Stomach (tissue), 9 donors: Measurements from ENCODE around the gene MYO9A. TPM values are rescaled to one million over a fixed set of nuclear protein-coding genes. Genes with fewer than 3 reads are reported as not detected.
"Not testable (repeated sequence)": the region's sequence is repeated elsewhere in the genome, so short reads cannot be mapped to it uniquely, and the experiment has no call there.

ENCODE experiments used
- DNase-seq, 2 donors: peaks; one replicate each; pipeline versions ENCODE4 v3.0.0 to v3.0.0-alpha.2; 2013 to 2019
- H3K27ac ChIP-seq, 5 donors: fragments of 200-600 bp in 4 of 5; sonication (generic) in 4 of 5; one replicate each; pipeline ENCODE4 v1.5.1; 2013 to 2019; ENCODE audit warnings: mild to moderate bottlenecking in 1 of 5, moderate library complexity in 1 of 5
- H3K27me3 ChIP-seq, 3 donors: fragments of 200-600 bp; sonication (generic); one replicate each; pipeline ENCODE4 v1.5.1; 2017 to 2019; ENCODE audit warnings: mixed run types in 1 of 3
- H3K36me3 ChIP-seq, 4 donors: fragments of 200-600 bp; sonication (generic); 1 replicate in 3 of 4; 2 replicates in 1 of 4; pipeline ENCODE4 v1.5.1; 2016 to 2019
- H3K4me1 ChIP-seq, 4 donors: fragments of 200-600 bp; sonication (generic); one replicate each; pipeline ENCODE4 v1.5.1; 2016 to 2019
- H3K4me3 ChIP-seq, 4 donors: fragments of 200-600 bp; sonication (generic) in 3 of 4; one replicate each; pipeline ENCODE4 v1.5.1; 2016 to 2019; ENCODE audit warnings: mild to moderate bottlenecking in 1 of 4
- H3K9me3 ChIP-seq, 4 donors: fragments of 200-600 bp; sonication (generic); one replicate each; pipeline ENCODE4 v1.5.1; 2016 to 2019
- CTCF ChIP-seq, 7 experiments: fragments of 450-650 bp in 4 of 7; fragments of 200-600 bp in 3 of 7; sonication (generic) in 3 of 7; IDR thresholded peaks; one replicate each; pipeline ENCODE4 v1.5.1; 2016 to 2019; ENCODE audit warnings: antibody characterized with exemption in 7 of 7, control low read depth in 2 of 7, mild to moderate bottlenecking in 1 of 7
- EP300 ChIP-seq: sonication (generic); formaldehyde crosslinking; IDR thresholded peaks from one replicate; pipeline ENCODE4 v1.6.1; 2017; ENCODE audit warnings: antibody characterized with exemption
- POLR2A ChIP-seq, 4 donors: fragments of 450-650 bp; IDR thresholded peaks; one replicate each; pipeline ENCODE4 v1.6.1; 2016; ENCODE audit warnings: antibody characterized with exemption in 4 of 4, control low read depth in 2 of 4, mild to moderate bottlenecking in 1 of 4, moderate library complexity in 1 of 4
- POLR2AphosphoS5 ChIP-seq, 3 donors: sonication (generic); formaldehyde crosslinking; IDR thresholded peaks; one replicate each; pipeline ENCODE4 v1.6.1; 2016; ENCODE audit warnings: antibody characterized with exemption in 3 of 3
- WGBS, 5 donors: extraction: QIAGEN DNeasy Blood & Tissue Kit in 3 of 5; methylation state at CpG; one replicate each; pipeline versions ENCODE4 v1.1.5 to v1.1.7; 2013 to 2018; 5-methylcytosine and 5-hydroxymethylcytosine counted together
- intact Hi-C: fragments of 100-400 bp; cut with DNase I; formaldehyde crosslinking; loops from one replicate; pipeline ENCODE4 v1.15.1; 2023; ENCODE audit warnings: low total_unique reads
- polyA plus RNA-seq, 3 donors: library from polyadenylated mRNA; stranded (reverse); fragments of 200-250 nt; gene quantifications; one replicate each; pipeline ENCODE4 v1.2.3, GENCODE V29; 2013
- total RNA-seq, 5 donors: library from RNA; depleted of rRNA; stranded (reverse); fragments of >200 nt; gene quantifications; one replicate each; pipeline versions ENCODE4 v1.1.0 to v1.2.3, GENCODE V29; 2014 to 2016
- donor health status: healthy with polysubstance abuse.
- donor health status: Bipolar disorder and iron deficiency.
- donor health status: healthy.

The MYO9A gene
- total and polyA plus RNA-seq, 8 donors = 2.2 to 120 (median 39.0) TPM

DNA sequence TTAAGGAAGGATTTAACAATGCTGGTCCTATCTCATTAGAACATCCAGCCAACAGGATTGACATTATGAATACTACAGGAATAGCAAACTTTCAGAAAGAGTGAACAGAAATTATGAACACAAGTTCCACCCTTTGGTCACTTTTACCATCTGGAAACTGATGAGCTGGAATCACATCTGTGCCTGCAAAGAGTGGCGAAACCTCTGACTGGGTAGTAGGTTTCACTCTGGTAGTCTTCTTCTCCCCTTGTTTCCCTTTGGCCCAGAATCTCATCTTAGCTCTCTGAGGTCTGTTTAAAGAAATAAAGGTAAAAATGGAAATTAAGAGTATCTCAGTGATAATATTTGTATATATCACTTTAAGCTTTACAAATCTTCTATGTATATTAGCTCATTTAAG lies 234.5 kb downstream of the MYO9A start:
- peaks cover 13 to 77% (median 70%) of the 10 kb centered on the region in 4 donors for H3K36me3 ChIP-seq
- no peak overlapping the region for H3K27ac ChIP-seq
- TF ChIP-seq CTCF (IDR thresholded peaks at IDR 0.05) (no peak), EP300 (no peak), POLR2AphosphoS5 (IDR thresholded peaks at IDR 0.05) (no peak), POLR2A (IDR thresholded peaks at IDR 0.05) (no peak)
- no peak for DNase-seq
- intact Hi-C loops = no loop called here
- H3K4me3 ChIP-seq = no peak overlapping the region
- H3K27me3 ChIP-seq = no peaks in the 10 kb centered on the region
- WGBS, 5 donors = 94 to 100% (median 97%) methylated on average over 1 of the region's 1 CpG
- H3K4me1 ChIP-seq = no peaks in the 10 kb centered on the region
- H3K9me3 ChIP-seq = no peaks in the 10 kb centered on the region

GRCh38 chr15:71880276-71880675 lies 237.7 kb downstream of the MYO9A start:
- no peaks in the 10 kb centered on the region for H3K9me3 ChIP-seq
- DNase-seq = no peak
- intact Hi-C loops = no loop called here
- no peaks in the 10 kb centered on the region for H3K4me1 ChIP-seq
- peaks cover 13 to 84% (median 72%) of the 10 kb centered on the region in 4 donors for H3K36me3 ChIP-seq
- 85 to 89% (median 87%) methylated on average over 6 of the region's 6 CpGs for WGBS, 5 donors
- TF ChIP-seq POLR2AphosphoS5 (IDR thresholded peaks at IDR 0.05) (no peak), CTCF (IDR thresholded peaks at IDR 0.05) (no peak), POLR2A (IDR thresholded peaks at IDR 0.05) (no peak), EP300 (no peak)
- H3K4me3 ChIP-seq = no peak overlapping the region
- H3K27me3 ChIP-seq = no peaks in the 10 kb centered on the region
- no peak overlapping the region for H3K27ac ChIP-seq

DNA sequence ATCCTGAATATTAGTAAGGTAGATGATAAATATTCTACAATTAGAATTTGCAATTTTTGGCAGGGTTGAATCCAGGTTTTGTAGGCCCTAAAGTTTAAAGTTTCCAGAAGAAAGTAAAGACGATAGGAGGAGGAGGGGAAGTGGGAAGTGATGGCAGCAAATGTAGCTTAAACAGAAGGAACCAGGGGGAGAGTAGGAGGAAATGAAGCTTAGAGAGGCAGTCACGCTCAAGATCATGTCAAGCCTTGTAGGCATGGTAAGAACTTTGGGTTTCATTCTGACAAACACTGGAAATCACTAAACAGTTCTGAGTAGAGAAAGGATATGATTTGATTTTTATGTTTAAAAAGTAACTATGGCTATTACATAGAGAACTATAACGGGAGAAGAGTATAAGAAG lies 243.7 kb downstream of the MYO9A start:
- H3K36me3 ChIP-seq = peaks cover 17 to 63% (median 62%) of the 10 kb centered on the region in 4 donors
- no peak for DNase-seq
- no peaks in the 10 kb centered on the region for H3K9me3 ChIP-seq
- TF ChIP-seq CTCF (IDR thresholded peaks at IDR 0.05) = no peak
- TF ChIP-seq POLR2AphosphoS5 (IDR thresholded peaks at IDR 0.05) = no peak
- no peak for TF ChIP-seq EP300
- no peak for TF ChIP-seq POLR2A (IDR thresholded peaks at IDR 0.05)
- no peak overlapping the region for H3K4me3 ChIP-seq
- intact Hi-C loops = no loop called here
- 88 to 96% (median 92%) methylated on average over 3 of the region's 3 CpGs for WGBS, 5 donors
- no peak overlapping the region for H3K27ac ChIP-seq
- H3K4me1 ChIP-seq = no peaks in the 10 kb centered on the region
- H3K27me3 ChIP-seq = no peaks in the 10 kb centered on the region

DNA sequence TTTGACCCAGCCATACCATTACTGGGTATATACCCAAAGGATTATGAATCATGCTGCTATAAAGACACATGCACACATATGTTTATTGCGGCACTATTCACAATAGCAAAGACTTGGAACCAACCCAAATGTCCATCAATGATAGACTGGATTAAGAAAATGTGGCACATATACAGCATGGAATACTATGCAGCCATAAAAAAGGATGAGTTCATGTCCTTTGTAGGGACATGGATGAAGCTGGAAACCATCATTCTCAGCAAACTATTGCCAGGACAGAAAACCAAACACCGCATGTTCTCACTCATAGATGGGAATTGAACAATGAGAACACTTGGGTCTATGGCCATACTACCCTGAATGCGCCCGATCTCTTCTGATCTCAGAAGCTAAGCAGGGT lies 259.7 kb downstream of the MYO9A start:
- H3K27me3 ChIP-seq, H3K9me3 ChIP-seq, intact Hi-C loops, H3K27ac ChIP-seq, H3K4me1 ChIP-seq, DNase-seq, H3K4me3 ChIP-seq: not testable (repeated sequence)
- WGBS, 5 donors = 89 to 100% (median 95%) methylated on average over 4 of the region's 4 CpGs
- peaks cover 0 to 63% (median 60%) of the 10 kb centered on the region in 4 donors for H3K36me3 ChIP-seq

GRCh38 chr15:71853543-71853942 lies 264.4 kb downstream of the MYO9A start:
- no peak for DNase-seq
- H3K4me3 ChIP-seq = no peak overlapping the region
- no peaks in the 10 kb centered on the region for H3K27me3 ChIP-seq
- no peaks in the 10 kb centered on the region for H3K4me1 ChIP-seq
- no peaks in the 10 kb centered on the region for H3K9me3 ChIP-seq
- intact Hi-C loops = no loop called here
- no peak overlapping the region for H3K27ac ChIP-seq
- TF ChIP-seq POLR2A (IDR thresholded peaks at IDR 0.05) = no peak
- TF ChIP-seq POLR2AphosphoS5 (IDR thresholded peaks at IDR 0.05) = no peak
- TF ChIP-seq EP300 = no peak
- no peak for TF ChIP-seq CTCF (IDR thresholded peaks at IDR 0.05)
- H3K36me3 ChIP-seq = peaks cover 21 to 83% (median 78%) of the 10 kb centered on the region in 4 donors
- WGBS, 5 donors = 94 to 98% (median 96%) methylated on average over 1 of the region's 1 CpG
